Caco-2 (cell line): Measurements from ENCODE around the gene ZNF609. TPM values are rescaled to one million over a fixed set of nuclear protein-coding genes. Genes with fewer than 3 reads are reported as not detected.

Source experiments
- BruUV-seq: library from RNA; stranded (reverse); fragments of 400-500 nt; replicated peaks from 2 replicates; lab custom pipeline; 2021; lab: Mats Ljungman, UMichigan
- CTCF ChIA-PET: fragments of 300-600 bp; sonication (Branson Sonifier 250); formaldehyde crosslinking; loops from one replicate; lab custom pipeline; 2022; ENCODE audit warnings: antibody characterized with exemption; lab: Charles Lee
- POLR2A ChIA-PET: fragments of 300-600 bp; sonication (Branson Sonifier 250); formaldehyde crosslinking; loops from one replicate; lab custom pipeline; 2022; ENCODE audit warnings: antibody characterized with exemption; lab: Charles Lee
- DNase-seq, 2 experiments: peaks; one replicate each; pipeline versions ENCODE4 v3.0.0 to v3.0.0-alpha.2; 2020 to 2022
- H3K27me3 ChIP-seq: replicated peaks from 2 replicates; pipeline ENCODE4 v1.6.0; 2011; ENCODE audit warnings: low read length; ENCODE audit not compliant: control insufficient read depth, insufficient read depth
- H3K36me3 ChIP-seq: 2 replicates; pipeline ENCODE4 v1.5.1; 2011; ENCODE audit warnings: low read length; ENCODE audit not compliant: control insufficient read depth, insufficient read depth
- H3K4me1 ChIP-seq: fragments of 250-450 bp; sonication (Bioruptor Pico); 2 replicates; pipeline ENCODE4 v1.5.1; 2020; ENCODE audit warnings: mild to moderate bottlenecking
- H3K4me3 ChIP-seq: 2 replicates; pipeline ENCODE4 v1.5.1; 2011; ENCODE audit warnings: low read depth, mild to moderate bottlenecking, control low read depth, low read length
- H3K9me3 ChIP-seq: fragments of 250-450 bp; sonication (Bioruptor Pico); 2 replicates; pipeline ENCODE4 v1.5.1; 2020; ENCODE audit warnings: mild to moderate bottlenecking, moderate library complexity
- H3K27ac Mint-ChIP-seq: one replicate; pipeline ENCODE4 v1.8.0; 2022; ENCODE audit warnings: mixed read lengths; ENCODE audit not compliant: unreplicated experiment
- H3K27me3 Mint-ChIP-seq: one replicate; pipeline ENCODE4 v1.8.0; 2022; ENCODE audit warnings: mixed read lengths; ENCODE audit not compliant: insufficient read depth, unreplicated experiment
- H3K36me3 Mint-ChIP-seq: one replicate; pipeline ENCODE4 v1.8.0; 2022; ENCODE audit warnings: mild to moderate bottlenecking, mixed read lengths; ENCODE audit not compliant: insufficient read depth, unreplicated experiment
- H3K4me1 Mint-ChIP-seq: one replicate; pipeline ENCODE4 v1.8.0; 2022; ENCODE audit warnings: low read depth, mixed read lengths; ENCODE audit not compliant: unreplicated experiment
- H3K4me3 Mint-ChIP-seq: one replicate; pipeline ENCODE4 v1.8.0; 2022; ENCODE audit warnings: mild to moderate bottlenecking, moderate library complexity, mixed read lengths; ENCODE audit not compliant: unreplicated experiment
- H3K9me3 Mint-ChIP-seq: one replicate; pipeline ENCODE4 v1.8.0; 2022; ENCODE audit warnings: mixed read lengths; ENCODE audit not compliant: unreplicated experiment
- intact Hi-C: fragments of 100-400 bp; cut with micrococcal nuclease; formaldehyde crosslinking; loops from one replicate; pipeline ENCODE4 v1.10.0; 2022; ENCODE audit not compliant: unreplicated experiment
- total RNA-seq: library from RNA; stranded (reverse); gene quantifications from 2 replicates; pipeline ENCODE4 v1.2.3, GENCODE V29; 2022
- TF ChIP-seq, protein P1 (sequence below), 2 experiments: fragments of 200-600 bp in 1 of 2; IDR thresholded peaks; 1 replicate in 1 of 2; 2 replicates in 1 of 2; pipeline versions ENCODE4 v1.5.1 to v1.8.0; 2011 to 2022; ENCODE audit warnings: antibody characterized with exemption in 1 of 2, control low read depth in 1 of 2, inconsistent platforms in 1 of 2, low read depth in 1 of 2, low read length in 1 of 2, mild to moderate bottlenecking in 1 of 2, moderate library complexity in 1 of 2; ENCODE audit not compliant: insufficient read depth in 1 of 2, severe bottlenecking in 1 of 2, unreplicated experiment in 1 of 2

Gene ZNF609
- total RNA-seq, 1 experiment from 2014 or later, result 30.1 TPM

DNA sequence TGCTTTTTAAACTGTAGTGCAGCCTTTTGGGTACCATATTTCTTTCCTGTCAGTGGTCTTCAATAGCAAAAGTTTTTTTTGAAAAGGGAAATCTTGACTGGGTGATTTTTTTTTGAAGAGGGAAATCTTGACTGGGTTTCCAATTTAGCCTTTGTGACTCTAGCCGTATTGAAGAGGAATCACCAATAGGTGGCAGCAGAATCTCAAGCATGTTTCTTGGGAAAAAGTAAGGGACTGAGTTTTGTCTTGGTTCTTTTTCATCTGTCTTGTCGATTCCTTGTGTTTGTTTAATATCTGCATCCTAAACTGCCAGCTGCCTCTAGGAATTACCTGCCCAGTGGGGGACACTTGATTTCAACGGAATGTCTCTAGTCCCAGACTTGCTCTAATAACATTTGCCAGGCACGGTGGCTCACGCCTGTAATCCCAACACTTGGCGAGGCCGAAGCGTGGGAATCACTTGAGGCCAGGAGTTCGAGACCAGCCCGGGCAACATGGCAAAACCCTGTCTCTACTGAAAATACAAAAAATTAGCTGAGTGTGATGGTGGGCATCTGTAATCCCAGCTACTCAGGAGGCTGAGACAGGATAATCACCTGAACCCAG, 225.9 kb downstream of the ZNF609 start:
- intact Hi-C loops, result loop anchor here (1.0 kb wide), 1 partner anchor 42 kb away; no protein-coding TSS in a partner anchor
- Mint-ChIP-seq H3K4me1 (no peaks in the 10 kb centered on the region), H3K9me3 (no peaks in the 10 kb centered on the region), H3K4me3 (no peak overlapping the region), H3K27ac (no peak overlapping the region), H3K27me3 (no peaks in the 10 kb centered on the region), H3K36me3 (peaks cover 79% of the 10 kb centered on the region)
- Histone ChIP-seq H3K9me3 (no peaks in the 10 kb centered on the region), H3K4me3 (no peak overlapping the region), H3K27me3 (no peaks in the 10 kb centered on the region), H3K36me3 (peaks cover 5% of the 10 kb centered on the region), H3K4me1 (no peaks in the 10 kb centered on the region)
- TF ChIP-seq, protein P1, sequence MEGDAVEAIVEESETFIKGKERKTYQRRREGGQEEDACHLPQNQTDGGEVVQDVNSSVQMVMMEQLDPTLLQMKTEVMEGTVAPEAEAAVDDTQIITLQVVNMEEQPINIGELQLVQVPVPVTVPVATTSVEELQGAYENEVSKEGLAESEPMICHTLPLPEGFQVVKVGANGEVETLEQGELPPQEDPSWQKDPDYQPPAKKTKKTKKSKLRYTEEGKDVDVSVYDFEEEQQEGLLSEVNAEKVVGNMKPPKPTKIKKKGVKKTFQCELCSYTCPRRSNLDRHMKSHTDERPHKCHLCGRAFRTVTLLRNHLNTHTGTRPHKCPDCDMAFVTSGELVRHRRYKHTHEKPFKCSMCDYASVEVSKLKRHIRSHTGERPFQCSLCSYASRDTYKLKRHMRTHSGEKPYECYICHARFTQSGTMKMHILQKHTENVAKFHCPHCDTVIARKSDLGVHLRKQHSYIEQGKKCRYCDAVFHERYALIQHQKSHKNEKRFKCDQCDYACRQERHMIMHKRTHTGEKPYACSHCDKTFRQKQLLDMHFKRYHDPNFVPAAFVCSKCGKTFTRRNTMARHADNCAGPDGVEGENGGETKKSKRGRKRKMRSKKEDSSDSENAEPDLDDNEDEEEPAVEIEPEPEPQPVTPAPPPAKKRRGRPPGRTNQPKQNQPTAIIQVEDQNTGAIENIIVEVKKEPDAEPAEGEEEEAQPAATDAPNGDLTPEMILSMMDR (IDR thresholded peaks at IDR 0.05; ENCODE audit: insufficient read depth in 1 of 2, low read depth in 1 of 2, low read length in 1 of 2, severe bottlenecking in 1 of 2, unreplicated experiment in 1 of 2), result peak; percentile 41 to 64
- peak in 1 of 2 experiments; percentile 56 for DNase-seq
- POLR2A ChIA-PET, result interaction anchor here (0.6 kb wide), 1 partner anchor 19 kb away, joined by 3 read pairs; no protein-coding TSS in a partner anchor
- BruUV-seq, result no TSS peak
- CTCF ChIA-PET, result interaction anchor here (1.4 to 3.8 kb wide), 2 partner anchors 41 to 46 kb away, joined by 4 to 34 read pairs; no protein-coding TSS in a partner anchor

DNA sequence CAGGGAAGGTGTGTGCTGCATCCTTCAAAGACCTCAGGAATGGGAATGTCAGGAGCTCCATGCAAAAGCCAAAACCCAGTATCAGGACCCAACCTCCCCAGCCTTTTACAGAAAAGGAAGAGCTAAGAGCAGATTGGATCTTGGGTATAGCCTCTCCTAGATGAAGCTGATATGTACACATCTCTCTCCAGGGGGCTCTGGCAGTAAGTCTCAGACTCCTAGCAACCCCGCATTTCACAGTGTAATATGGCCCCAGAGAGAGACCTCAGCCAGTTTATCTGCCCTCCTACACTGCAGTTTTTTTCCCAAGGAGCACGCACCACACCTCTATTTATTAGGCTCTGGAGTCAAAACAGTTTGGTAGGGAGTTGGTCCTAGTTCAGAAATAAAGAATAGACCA, 226.8 kb downstream of the ZNF609 start:
- Histone ChIP-seq H3K27me3 (no peaks in the 10 kb centered on the region), H3K4me1 (no peaks in the 10 kb centered on the region), H3K36me3 (peaks cover 6% of the 10 kb centered on the region), H3K9me3 (no peaks in the 10 kb centered on the region), H3K4me3 (no peak overlapping the region)
- DNase-seq, result no peak
- Mint-ChIP-seq H3K36me3 (peaks cover 81% of the 10 kb centered on the region), H3K9me3 (no peaks in the 10 kb centered on the region), H3K27me3 (no peaks in the 10 kb centered on the region), H3K4me1 (no peaks in the 10 kb centered on the region), H3K4me3 (no peak overlapping the region), H3K27ac (no peak overlapping the region)
- TF ChIP-seq, protein P1 (IDR thresholded peaks at IDR 0.05; ENCODE audit: insufficient read depth in 1 of 2, low read depth in 1 of 2, low read length in 1 of 2, severe bottlenecking in 1 of 2, unreplicated experiment in 1 of 2), result no peak
- POLR2A ChIA-PET, result no interaction called here
- intact Hi-C loops, result no loop called here
- BruUV-seq, result no TSS peak
- CTCF ChIA-PET, result interaction anchor here (0.9 to 3.8 kb wide), 3 partner anchors 9 to 45 kb away, joined by 3 to 34 read pairs (median 4); no protein-coding TSS in a partner anchor

DNA sequence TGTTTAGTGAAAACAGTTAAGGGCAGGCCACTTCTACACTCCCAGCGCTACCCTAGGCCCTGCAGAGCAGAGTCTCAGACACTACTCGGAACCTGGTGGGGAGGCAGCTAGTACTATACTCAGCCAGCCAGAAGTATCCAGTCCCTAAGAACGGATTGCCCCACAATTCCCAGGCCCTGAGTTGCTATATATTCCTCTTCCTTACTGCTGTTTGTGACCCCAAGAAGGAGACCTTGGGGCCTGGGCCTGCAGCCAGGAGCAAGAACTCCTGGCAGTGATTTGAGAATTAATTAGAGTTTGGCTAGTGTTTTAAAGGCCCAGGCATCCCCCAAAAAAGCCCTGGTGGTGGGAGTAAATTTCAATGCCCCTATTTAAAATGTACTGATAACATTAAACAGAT, 227.3 kb downstream of the ZNF609 start:
- DNase-seq, result no peak
- Mint-ChIP-seq H3K4me3 (no peak overlapping the region), H3K27ac (no peak overlapping the region), H3K36me3 (peaks cover 79% of the 10 kb centered on the region), H3K9me3 (no peaks in the 10 kb centered on the region), H3K27me3 (no peaks in the 10 kb centered on the region), H3K4me1 (no peaks in the 10 kb centered on the region)
- intact Hi-C loops, result no loop called here
- Histone ChIP-seq H3K36me3 (peaks cover 6% of the 10 kb centered on the region), H3K27me3 (no peaks in the 10 kb centered on the region), H3K4me1 (no peaks in the 10 kb centered on the region), H3K4me3 (no peak overlapping the region), H3K9me3 (no peaks in the 10 kb centered on the region)
- ChIA-PET CTCF (interaction anchor here (0.9 to 3.8 kb wide), 3 partner anchors 9 to 45 kb away, joined by 3 to 34 read pairs (median 4); no protein-coding TSS in a partner anchor), POLR2A (no interaction called here)
- BruUV-seq, result no TSS peak
- TF ChIP-seq, protein P1 (IDR thresholded peaks at IDR 0.05; ENCODE audit: insufficient read depth in 1 of 2, low read depth in 1 of 2, low read length in 1 of 2, severe bottlenecking in 1 of 2, unreplicated experiment in 1 of 2), result no peak
